HepG2 (cell line): ENCODE data around the gene DGKD. TPM values are rescaled to one million over a fixed set of nuclear protein-coding genes. Genes with fewer than 3 reads are reported as not detected.

ENCODE experiments used
- ATAC-seq: fragments of 200-7000 bp; cut with Tn5 transposase; 3 replicates; pipeline ENCODE4 v1.9.1; 2020; ENCODE audit warnings: mild to moderate bottlenecking, moderate library complexity
- BruUV-seq: library from RNA; stranded (reverse); fragments of 400-500 nt; replicated peaks from 2 replicates; lab custom pipeline; 2021; lab: Mats Ljungman, UMichigan
- CTCF ChIA-PET: fragments of 300-600 bp; formaldehyde crosslinking; extraction: SDS; loops from one replicate; lab custom pipeline; 2021; ENCODE audit warnings: low total read pairs, inconsistent platforms, low intra/inter-chr PET ratio; lab: Yijun Ruan, JAX
- POLR2A ChIA-PET: fragments of 350-600 bp; sonication (Branson Sonifier 250); formaldehyde crosslinking; loops from one replicate; lab custom pipeline; 2020; ENCODE audit warnings: antibody characterized with exemption, inconsistent platforms; lab: Yijun Ruan, JAX
- DNase-seq: peaks from one replicate; pipeline ENCODE4 v3.0.0-alpha.2; 2015; ENCODE audit warnings: low spot score
- FAIRE-seq: peaks from 3 replicates; lab custom pipeline; 2011; peaks lifted over from hg19 to GRCh38; lab: Jason Lieb, UNC
- H2AFZ ChIP-seq: one replicate; pipeline ENCODE4 v1.6.1; 2011; ENCODE audit warnings: low read length, inconsistent platforms
- H3K27ac ChIP-seq: fragments of 300-600 bp; 3 replicates; pipeline ENCODE4 v1.8.0; 2011; ENCODE audit warnings: mixed run types, mild to moderate bottlenecking, mixed read lengths, low read length, inconsistent platforms; ENCODE audit not compliant: insufficient read depth; ENCODE audit errors: extremely low read length
- H3K27me3 ChIP-seq, 2 experiments: fragments of 200-600 bp in 1 of 2; 2 replicates in 1 of 2; 3 replicates in 1 of 2; pipeline versions ENCODE4 v1.6.0 to v1.8.0; 2011; ENCODE audit warnings: low read length in 2 of 2, mild to moderate bottlenecking in 2 of 2, moderate library complexity in 2 of 2, inconsistent platforms in 1 of 2; ENCODE audit not compliant: insufficient read depth in 2 of 2, control insufficient read depth in 1 of 2
- H3K36me3 ChIP-seq, 2 experiments: fragments of 200-600 bp in 1 of 2; replicated peaks in 1 of 2; 2 replicates in 1 of 2; 3 replicates in 1 of 2; pipeline versions ENCODE4 v1.5.1 to v1.8.0; 2011; ENCODE audit warnings: low read length in 2 of 2, inconsistent platforms in 1 of 2; ENCODE audit not compliant: insufficient read depth in 2 of 2, control insufficient read depth in 1 of 2
- H3K4me1 ChIP-seq: 2 replicates; pipeline ENCODE4 v1.5.1; 2012; ENCODE audit warnings: low read length, inconsistent platforms; ENCODE audit not compliant: insufficient read depth
- H3K4me2 ChIP-seq: 2 replicates; pipeline ENCODE4 v1.6.0; 2011; ENCODE audit warnings: low read depth, low read length, inconsistent platforms
- H3K4me3 ChIP-seq, 3 experiments: fragments of 200-600 bp in 1 of 3; sonication (generic), shearing (Covaris generic) in 1 of 3; replicated peaks in 1 of 3; 2 replicates each; pipeline ENCODE4 v1.5.1; 2011 to 2016; ENCODE audit warnings: low read length in 3 of 3, inconsistent platforms in 2 of 3, low read depth in 2 of 3, mild to moderate bottlenecking in 2 of 3, control low read depth in 1 of 3, mixed read lengths in 1 of 3; ENCODE audit not compliant: insufficient read depth in 1 of 3
- H3K79me2 ChIP-seq: one replicate; pipeline ENCODE4 v1.6.1; 2011; ENCODE audit warnings: low read length, inconsistent platforms; ENCODE audit not compliant: insufficient read depth
- H3K9ac ChIP-seq: 2 replicates; pipeline ENCODE4 v1.6.0; 2011; ENCODE audit warnings: mild to moderate bottlenecking, low read depth, low read length, inconsistent platforms; ENCODE audit not compliant: insufficient read depth
- H3K9me3 ChIP-seq: 2 replicates; pipeline ENCODE4 v1.5.1; 2012; ENCODE audit warnings: mild to moderate bottlenecking, low read length
- H4K20me1 ChIP-seq: 2 replicates; pipeline ENCODE4 v1.6.0; 2011; ENCODE audit warnings: inconsistent platforms, mild to moderate bottlenecking, low read length, moderate library complexity; ENCODE audit not compliant: insufficient read depth
- DNMT1 ChIP-seq: sonication (generic); formaldehyde crosslinking; IDR thresholded peaks from 2 replicates; pipeline ENCODE4 v1.5.1; 2020; ENCODE audit warnings: mild to moderate bottlenecking, missing genetic modification reagents
- DR1 ChIP-seq: sonication (generic); formaldehyde crosslinking; IDR thresholded peaks from 2 replicates; pipeline ENCODE4 v1.8.0; 2021; ENCODE audit warnings: mild to moderate bottlenecking, missing genetic modification reagents, inconsistent platforms
- HMG20B ChIP-seq: conservative IDR thresholded peaks from 2 replicates; pipeline ENCODE4 v1.6.1; 2016; ENCODE audit warnings: missing genetic modification reagents, missing compliant biosample characterization
- IRF2 ChIP-seq: IDR thresholded peaks from 2 replicates; pipeline ENCODE4 v1.6.1; 2018; ENCODE audit warnings: missing genetic modification reagents, missing compliant biosample characterization
- NCOA1 ChIP-seq: sonication (generic); formaldehyde crosslinking; IDR thresholded peaks from 2 replicates; pipeline ENCODE4 v1.9.0; 2021; ENCODE audit warnings: missing genetic modification reagents
- RAD51 ChIP-seq: fragments of 450-650 bp; IDR thresholded peaks from 2 replicates; pipeline ENCODE4 v1.6.1; 2016; ENCODE audit warnings: borderline replicate concordance
- XRCC5 ChIP-seq: fragments of 200-400 bp; formaldehyde crosslinking; optimal IDR thresholded peaks from 2 replicates; pipeline ENCODE3; 2017; ENCODE audit warnings: mild to moderate bottlenecking, low read length
- ZBTB3 ChIP-seq: sonication (generic); formaldehyde crosslinking; IDR thresholded peaks from 2 replicates; pipeline ENCODE4 v1.4.0; 2020; ENCODE audit warnings: low read depth, mild to moderate bottlenecking, moderate library complexity, missing genetic modification reagents, borderline replicate concordance
- ZFYVE20 ChIP-seq: sonication (generic); formaldehyde crosslinking; IDR thresholded peaks from 2 replicates; pipeline ENCODE4 v1.8.0; 2023; ENCODE audit warnings: low read depth, mild to moderate bottlenecking, moderate library complexity, missing genetic modification reagents, borderline replicate concordance
- ZMYM2 ChIP-seq: sonication (generic); formaldehyde crosslinking; IDR thresholded peaks from 2 replicates; pipeline ENCODE4 v1.8.0; 2022; ENCODE audit warnings: mild to moderate bottlenecking, missing genetic modification reagents
- ZMYM4 ChIP-seq: sonication (generic); formaldehyde crosslinking; IDR thresholded peaks from 2 replicates; pipeline ENCODE4 v1.8.1; 2023; ENCODE audit warnings: mild to moderate bottlenecking, missing genetic modification reagents
- ZNF7 ChIP-seq: IDR thresholded peaks from 2 replicates; pipeline ENCODE4 v1.6.1; 2016; ENCODE audit warnings: missing biosample characterization, missing genetic modification reagents
- WGBS: methylation state at CpG from one replicate; pipeline ENCODE4 v1.1.6; 2017; ENCODE audit warnings: low lambda C conversion rate; 5-methylcytosine and 5-hydroxymethylcytosine counted together
- in situ Hi-C: cut with HindIII; loops from 2 replicates; pipeline ENCODE4 v1.10.0; 2017; ENCODE audit warnings: low pct_unique_long_range_greater_than_20kb; ENCODE audit not compliant: extremely low pct_ligation_motif_present
- intact Hi-C: fragments of 100-400 bp; cut with micrococcal nuclease; formaldehyde crosslinking; loops from one replicate; pipeline ENCODE4 v1.10.0; 2022; ENCODE audit not compliant: unreplicated experiment
- polyA plus RNA-seq, 8 experiments: library from polyadenylated mRNA; depleted of rRNA in 3 of 8; stranded (reverse) in 7 of 8; unstranded in 1 of 8; fragments of >200 nt; fragmentation: Illumina TruSeq in 4 of 8; extraction: Trizol in 4 of 8; gene quantifications; 2 replicates each; pipeline versions ENCODE4 v1.2.1 to v1.2.3, GENCODE V29; 2011 to 2016; ENCODE audit warnings: low read depth in 4 of 8, missing spikeins in 1 of 8, mixed read lengths in 1 of 8; ENCODE audit not compliant: insufficient read depth in 1 of 8
- total RNA-seq, 5 experiments: library from RNA; depleted of rRNA; stranded (reverse); fragments of >200 nt; fragmentation: Illumina TruSeq; extraction: Trizol; gene quantifications; 2 replicates each; pipeline ENCODE4 v1.2.3, GENCODE V29; 2016; ENCODE audit warnings: low read depth in 1 of 5
- TF ChIP-seq, protein P1 (sequence below): sonication (generic); formaldehyde crosslinking; conservative IDR thresholded peaks from 2 replicates; pipeline ENCODE4 v1.4.0; 2020; ENCODE audit warnings: missing genetic modification reagents
- TF ChIP-seq, protein P2 (sequence below): sonication (generic); formaldehyde crosslinking; IDR thresholded peaks from 2 replicates; pipeline ENCODE4 v1.5.1; 2020; ENCODE audit warnings: mild to moderate bottlenecking, missing genetic modification reagents, moderate library complexity
- TF ChIP-seq, protein P3 (sequence below): sonication (generic); formaldehyde crosslinking; IDR thresholded peaks from 2 replicates; pipeline ENCODE4 v1.8.1; 2023; ENCODE audit warnings: mild to moderate bottlenecking, missing genetic modification reagents

The DGKD gene
- total and polyA plus RNA-seq, 2 of the 13 experiments (the other 11 are each of a cell fraction or from before 2014, with no cell fraction given): 24.5 to 33.2 TPM

DNA sequence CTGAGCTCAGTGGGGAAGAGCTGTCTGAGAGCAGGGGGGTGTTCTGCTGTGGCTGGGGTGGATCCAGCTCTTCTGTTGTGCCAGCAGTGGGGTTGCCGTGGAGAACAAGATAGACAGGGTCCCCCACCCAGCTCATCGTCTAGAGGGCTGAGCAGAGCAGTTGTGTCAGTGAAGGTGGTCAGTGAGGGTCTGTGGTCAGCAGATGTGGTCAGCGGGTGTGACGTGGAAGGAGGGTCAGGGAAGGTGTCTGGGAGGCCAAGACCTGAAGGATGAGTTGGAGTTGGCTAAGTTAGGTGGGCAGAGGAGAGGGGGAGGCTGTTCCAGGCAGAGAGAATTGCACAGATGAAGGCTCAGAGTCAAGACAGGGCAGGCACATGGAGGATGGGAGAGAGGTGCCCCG is 103.1 kb downstream of the DGKD start:
- POLR2A ChIA-PET: no interaction called here
- no peak overlapping the region for H3K9ac ChIP-seq

More for the DNA sequence above, 103.1 kb downstream of the DGKD start:
- CTCF ChIA-PET: no interaction called here
- Histone ChIP-seq H3K27ac (no peak overlapping the region), H3K79me2 (no peaks in the 10 kb centered on the region), H4K20me1 (no peaks in the 10 kb centered on the region), H3K4me2 (no peak overlapping the region), H3K4me1 (peaks cover 20% of the 10 kb centered on the region), H2AFZ (no peak overlapping the region), H3K36me3 (peaks cover 38 to 75% of the 10 kb centered on the region in 2 experiments), H3K27me3 (no peaks in the 10 kb centered on the region)
- 94% methylated on average over 5 of the region's 5 CpGs for WGBS
- in situ Hi-C loops (no loop called here), intact Hi-C loops (no loop called here)
- FAIRE-seq (no peak), DNase-seq (no peak), ATAC-seq (no peak)
- TF ChIP-seq NCOA1 (CRISPR knock-in tag) (no peak), ZNF7 (CRISPR knock-in tag) (no peak), RAD51 (no peak), IRF2 (CRISPR knock-in tag) (no peak), ZMYM2 (no peak), DNMT1 (CRISPR knock-in tag) (no peak), DR1 (CRISPR knock-in tag) (no peak), HMG20B (no peak), ZFYVE20 (CRISPR knock-in tag) (no peak), ZBTB3 (CRISPR knock-in tag) (no peak), ZMYM4 (no peak), XRCC5 (no peak)
- TF ChIP-seq, protein P1, sequence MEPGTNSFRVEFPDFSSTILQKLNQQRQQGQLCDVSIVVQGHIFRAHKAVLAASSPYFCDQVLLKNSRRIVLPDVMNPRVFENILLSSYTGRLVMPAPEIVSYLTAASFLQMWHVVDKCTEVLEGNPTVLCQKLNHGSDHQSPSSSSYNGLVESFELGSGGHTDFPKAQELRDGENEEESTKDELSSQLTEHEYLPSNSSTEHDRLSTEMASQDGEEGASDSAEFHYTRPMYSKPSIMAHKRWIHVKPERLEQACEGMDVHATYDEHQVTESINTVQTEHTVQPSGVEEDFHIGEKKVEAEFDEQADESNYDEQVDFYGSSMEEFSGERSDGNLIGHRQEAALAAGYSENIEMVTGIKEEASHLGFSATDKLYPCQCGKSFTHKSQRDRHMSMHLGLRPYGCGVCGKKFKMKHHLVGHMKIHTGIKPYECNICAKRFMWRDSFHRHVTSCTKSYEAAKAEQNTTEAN: no peak
- TF ChIP-seq, protein P2, sequence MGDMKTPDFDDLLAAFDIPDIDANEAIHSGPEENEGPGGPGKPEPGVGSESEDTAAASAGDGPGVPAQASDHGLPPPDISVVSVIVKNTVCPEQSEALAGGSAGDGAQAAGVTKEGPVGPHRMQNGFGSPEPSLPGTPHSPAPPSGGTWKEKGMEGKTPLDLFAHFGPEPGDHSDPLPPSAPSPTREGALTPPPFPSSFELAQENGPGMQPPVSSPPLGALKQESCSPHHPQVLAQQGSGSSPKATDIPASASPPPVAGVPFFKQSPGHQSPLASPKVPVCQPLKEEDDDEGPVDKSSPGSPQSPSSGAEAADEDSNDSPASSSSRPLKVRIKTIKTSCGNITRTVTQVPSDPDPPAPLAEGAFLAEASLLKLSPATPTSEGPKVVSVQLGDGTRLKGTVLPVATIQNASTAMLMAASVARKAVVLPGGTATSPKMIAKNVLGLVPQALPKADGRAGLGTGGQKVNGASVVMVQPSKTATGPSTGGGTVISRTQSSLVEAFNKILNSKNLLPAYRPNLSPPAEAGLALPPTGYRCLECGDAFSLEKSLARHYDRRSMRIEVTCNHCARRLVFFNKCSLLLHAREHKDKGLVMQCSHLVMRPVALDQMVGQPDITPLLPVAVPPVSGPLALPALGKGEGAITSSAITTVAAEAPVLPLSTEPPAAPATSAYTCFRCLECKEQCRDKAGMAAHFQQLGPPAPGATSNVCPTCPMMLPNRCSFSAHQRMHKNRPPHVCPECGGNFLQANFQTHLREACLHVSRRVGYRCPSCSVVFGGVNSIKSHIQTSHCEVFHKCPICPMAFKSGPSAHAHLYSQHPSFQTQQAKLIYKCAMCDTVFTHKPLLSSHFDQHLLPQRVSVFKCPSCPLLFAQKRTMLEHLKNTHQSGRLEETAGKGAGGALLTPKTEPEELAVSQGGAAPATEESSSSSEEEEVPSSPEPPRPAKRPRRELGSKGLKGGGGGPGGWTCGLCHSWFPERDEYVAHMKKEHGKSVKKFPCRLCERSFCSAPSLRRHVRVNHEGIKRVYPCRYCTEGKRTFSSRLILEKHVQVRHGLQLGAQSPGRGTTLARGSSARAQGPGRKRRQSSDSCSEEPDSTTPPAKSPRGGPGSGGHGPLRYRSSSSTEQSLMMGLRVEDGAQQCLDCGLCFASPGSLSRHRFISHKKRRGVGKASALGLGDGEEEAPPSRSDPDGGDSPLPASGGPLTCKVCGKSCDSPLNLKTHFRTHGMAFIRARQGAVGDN (CRISPR knock-in tag): no peak
- TF ChIP-seq, protein P3, sequence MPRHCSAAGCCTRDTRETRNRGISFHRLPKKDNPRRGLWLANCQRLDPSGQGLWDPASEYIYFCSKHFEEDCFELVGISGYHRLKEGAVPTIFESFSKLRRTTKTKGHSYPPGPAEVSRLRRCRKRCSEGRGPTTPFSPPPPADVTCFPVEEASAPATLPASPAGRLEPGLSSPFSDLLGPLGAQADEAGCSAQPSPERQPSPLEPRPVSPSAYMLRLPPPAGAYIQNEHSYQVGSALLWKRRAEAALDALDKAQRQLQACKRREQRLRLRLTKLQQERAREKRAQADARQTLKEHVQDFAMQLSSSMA: no peak
- TF ChIP-seq, all 625 proteins: peak for 0
- no peaks in the 10 kb centered on the region for H3K9me3 ChIP-seq
- no peak overlapping the region for H3K4me3 ChIP-seq
- BruUV-seq: no TSS peak
